ENCODE results near the gene NUP98. TPM values are rescaled to one million over a fixed set of nuclear protein-coding genes. Genes with fewer than 3 reads are reported as not detected.

NUP98 gene
- total RNA-seq, 1 donor from 2014 or later, result 94.8 TPM

DNA sequence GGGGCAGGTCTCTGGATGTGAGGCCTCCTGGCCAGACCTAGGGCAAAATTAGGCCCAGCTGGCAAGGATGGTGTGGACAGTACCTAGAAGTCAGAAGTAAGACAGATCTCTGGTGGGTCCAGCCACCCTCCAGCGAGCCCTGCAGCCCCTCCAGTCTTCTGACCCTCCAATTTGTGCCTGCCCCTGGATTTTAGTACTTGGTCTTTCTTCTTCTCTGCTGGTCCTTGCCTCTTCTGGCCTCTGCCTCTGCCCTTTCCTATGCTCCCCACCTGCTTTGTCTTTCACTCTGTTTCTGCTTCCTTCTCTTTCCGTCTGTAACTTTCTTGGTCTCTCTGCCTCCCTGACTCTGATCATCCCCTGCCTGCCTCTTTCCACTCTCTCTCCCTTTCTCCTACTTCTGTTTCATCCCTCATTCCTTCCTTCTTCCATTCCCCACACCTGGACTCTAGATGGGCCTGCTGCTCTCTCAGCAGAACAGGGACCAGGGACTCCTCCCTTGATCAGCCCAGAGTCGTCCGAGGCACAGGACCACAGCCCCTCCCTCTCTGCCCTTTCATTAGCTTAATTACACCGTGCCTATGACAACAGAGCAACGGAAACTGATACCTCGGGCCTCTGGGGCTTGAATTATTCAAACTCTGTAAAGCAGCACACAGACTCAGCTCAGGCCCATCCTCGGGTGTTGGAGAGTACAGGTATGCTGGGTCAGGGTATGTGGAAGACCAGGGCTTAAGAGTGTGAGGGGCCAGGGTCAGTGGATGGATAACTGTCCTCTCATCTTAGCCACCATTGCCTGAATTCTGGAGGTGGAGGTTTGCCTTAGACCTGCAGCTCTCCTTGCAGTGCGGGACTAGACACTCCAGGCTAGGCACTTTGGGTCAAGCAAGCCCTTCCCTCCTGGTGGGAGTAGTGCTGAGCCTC lies 125.8 kb downstream of the NUP98 start, which contains the start of gene CHRNA10:
Gene CHRNA10, minus strand, starts transcription at position 51 of the 921 bp plus-strand sequence. CDS start 72 bp downstream, outside the sequence.
- peak within 1 kb of the TSS; percentile 11 for H3K27ac ChIP-seq
- H3K4me3 Mint-ChIP-seq, result peak within 1 kb of the TSS; percentile 1
- TF ChIP-seq EZH2phosphoT487 (IDR thresholded peaks at IDR 0.05) (no peak), EZH2 (IDR thresholded peaks at IDR 0.05) (no peak)
- TF ChIP-seq, protein P1, sequence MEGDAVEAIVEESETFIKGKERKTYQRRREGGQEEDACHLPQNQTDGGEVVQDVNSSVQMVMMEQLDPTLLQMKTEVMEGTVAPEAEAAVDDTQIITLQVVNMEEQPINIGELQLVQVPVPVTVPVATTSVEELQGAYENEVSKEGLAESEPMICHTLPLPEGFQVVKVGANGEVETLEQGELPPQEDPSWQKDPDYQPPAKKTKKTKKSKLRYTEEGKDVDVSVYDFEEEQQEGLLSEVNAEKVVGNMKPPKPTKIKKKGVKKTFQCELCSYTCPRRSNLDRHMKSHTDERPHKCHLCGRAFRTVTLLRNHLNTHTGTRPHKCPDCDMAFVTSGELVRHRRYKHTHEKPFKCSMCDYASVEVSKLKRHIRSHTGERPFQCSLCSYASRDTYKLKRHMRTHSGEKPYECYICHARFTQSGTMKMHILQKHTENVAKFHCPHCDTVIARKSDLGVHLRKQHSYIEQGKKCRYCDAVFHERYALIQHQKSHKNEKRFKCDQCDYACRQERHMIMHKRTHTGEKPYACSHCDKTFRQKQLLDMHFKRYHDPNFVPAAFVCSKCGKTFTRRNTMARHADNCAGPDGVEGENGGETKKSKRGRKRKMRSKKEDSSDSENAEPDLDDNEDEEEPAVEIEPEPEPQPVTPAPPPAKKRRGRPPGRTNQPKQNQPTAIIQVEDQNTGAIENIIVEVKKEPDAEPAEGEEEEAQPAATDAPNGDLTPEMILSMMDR (IDR thresholded peaks at IDR 0.05), result no peak
- no peak within 1 kb of the TSS for H3K9ac ChIP-seq
- peaks cover 4% of the 10 kb centered on the region for H3K27me3 Mint-ChIP-seq (ENCODE audit: insufficient read depth, low read depth)
- no peak within 1 kb of the TSS for H3K4me2 ChIP-seq
- H3K4me1 ChIP-seq, result no peaks in the 10 kb centered on the region
- no peak within 1 kb of the TSS for H3K4me3 ChIP-seq
- H3K9me3 Mint-ChIP-seq, result no peaks in the 10 kb centered on the region
- no peaks in the 10 kb centered on the region for H3K79me2 ChIP-seq (ENCODE audit: low read depth)
- H2AFZ ChIP-seq (replicated peaks), result no peak within 1 kb of the TSS
- no peaks in the 10 kb centered on the region for H4K20me1 ChIP-seq (ENCODE audit: low read depth)
- H3K36me3 ChIP-seq, result peaks cover 14% of the 10 kb centered on the region
- peaks cover 48% of the 10 kb centered on the region for H3K36me3 Mint-ChIP-seq
- no peaks in the 10 kb centered on the region for H3F3A ChIP-seq (ENCODE audit: low read depth)
- H3K27ac Mint-ChIP-seq, result peak within 1 kb of the TSS; percentile 7
- no peaks in the 10 kb centered on the region for H3K27me3 ChIP-seq
- DNase-seq (ENCODE audit: low spot score), result peak; percentile 33
- peaks cover 3% of the 10 kb centered on the region for H3K4me1 Mint-ChIP-seq
- H3K9me3 ChIP-seq (ENCODE audit: low read depth), result no peaks in the 10 kb centered on the region

DNA sequence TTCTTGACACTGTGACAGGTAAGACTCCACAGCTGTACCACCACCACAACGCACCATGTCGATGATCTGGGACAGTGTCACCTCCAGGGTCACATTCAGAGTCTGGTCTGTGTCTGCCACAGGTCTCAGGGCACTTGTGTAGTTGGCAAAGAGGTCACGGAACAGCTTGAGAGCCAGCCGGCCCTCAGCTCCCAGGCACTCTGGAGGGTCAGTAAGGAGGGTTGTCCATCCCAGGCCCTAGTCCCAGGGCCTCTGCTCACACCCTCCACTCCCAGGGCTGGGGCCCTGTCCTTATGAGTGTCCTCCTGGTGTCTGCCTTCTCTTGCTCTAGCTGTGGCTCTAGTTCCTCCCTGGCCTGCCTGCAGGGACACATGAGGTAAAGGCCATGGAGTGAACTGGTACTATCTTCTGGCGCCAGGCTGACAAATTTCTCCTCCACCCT lies 127.6 kb downstream of the NUP98 start:
- H3K4me2 ChIP-seq, result no peak overlapping the region
- no peak for TF ChIP-seq EZH2phosphoT487 (IDR thresholded peaks at IDR 0.05)
- TF ChIP-seq, protein P1 (IDR thresholded peaks at IDR 0.05), result no peak
- no peaks in the 10 kb centered on the region for H4K20me1 ChIP-seq (ENCODE audit: low read depth)
- H3K79me2 ChIP-seq (ENCODE audit: low read depth), result no peaks in the 10 kb centered on the region
- no peak overlapping the region for H3K9ac ChIP-seq
- no peak overlapping the region for H3K4me3 ChIP-seq
- peaks cover 8% of the 10 kb centered on the region for H3K36me3 ChIP-seq
- no peak for DNase-seq (ENCODE audit: low spot score)
- Mint-ChIP-seq H3K27me3 (ENCODE audit: insufficient read depth, low read depth) (peaks cover 6% of the 10 kb centered on the region), H3K9me3 (no peaks in the 10 kb centered on the region), H3K4me3 (no peak overlapping the region), H3K4me1 (peaks cover 3% of the 10 kb centered on the region), H3K36me3 (peaks cover 43% of the 10 kb centered on the region), H3K27ac (no peak overlapping the region)
- no peaks in the 10 kb centered on the region for H3K27me3 ChIP-seq
- H2AFZ ChIP-seq (replicated peaks), result no peak overlapping the region
- no peaks in the 10 kb centered on the region for H3K9me3 ChIP-seq (ENCODE audit: low read depth)
- no peak overlapping the region for H3K27ac ChIP-seq
- no peaks in the 10 kb centered on the region for H3F3A ChIP-seq (ENCODE audit: low read depth)
- H3K4me1 ChIP-seq, result no peaks in the 10 kb centered on the region

DNA sequence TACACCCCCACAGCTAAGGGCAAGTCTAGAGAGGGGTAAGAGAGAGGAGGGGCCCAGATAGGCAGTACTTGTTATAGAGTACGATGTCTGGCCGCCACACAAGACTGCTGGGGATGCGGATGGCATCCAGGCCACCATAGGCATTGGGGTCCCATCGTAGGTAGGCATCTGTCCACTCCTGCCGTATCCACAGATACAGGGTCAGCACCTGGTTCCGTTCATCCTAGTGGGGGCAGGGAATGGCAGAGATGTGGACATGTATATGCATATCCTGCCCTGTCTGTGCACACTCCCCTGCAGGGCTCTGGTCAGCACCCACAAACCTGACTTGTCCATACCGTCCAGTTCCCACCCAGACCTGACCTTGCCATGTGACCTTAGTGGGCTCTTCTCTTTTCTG lies 128.2 kb downstream of the NUP98 start:
- DNase-seq (ENCODE audit: low spot score), result no peak
- Histone ChIP-seq H3K36me3 (peaks cover 3% of the 10 kb centered on the region), H2AFZ (replicated peaks) (no peak overlapping the region), H3K4me1 (no peaks in the 10 kb centered on the region), H3K4me3 (no peak overlapping the region), H3K9me3 (ENCODE audit: low read depth) (no peaks in the 10 kb centered on the region), H3K9ac (no peak overlapping the region), H3F3A (ENCODE audit: low read depth) (no peaks in the 10 kb centered on the region), H3K79me2 (ENCODE audit: low read depth) (no peaks in the 10 kb centered on the region), H3K27ac (no peak overlapping the region), H3K27me3 (no peaks in the 10 kb centered on the region), H4K20me1 (ENCODE audit: low read depth) (no peaks in the 10 kb centered on the region), H3K4me2 (no peak overlapping the region)
- no peaks in the 10 kb centered on the region for H3K9me3 Mint-ChIP-seq
- peaks cover 6% of the 10 kb centered on the region for H3K27me3 Mint-ChIP-seq (ENCODE audit: insufficient read depth, low read depth)
- no peak overlapping the region for H3K4me3 Mint-ChIP-seq
- H3K36me3 Mint-ChIP-seq, result peaks cover 43% of the 10 kb centered on the region
- H3K27ac Mint-ChIP-seq, result no peak overlapping the region
- no peaks in the 10 kb centered on the region for H3K4me1 Mint-ChIP-seq
- no peak for TF ChIP-seq EZH2phosphoT487 (IDR thresholded peaks at IDR 0.05)
- TF ChIP-seq, protein P1 (IDR thresholded peaks at IDR 0.05), result no peak
- no peak for TF ChIP-seq EZH2 (IDR thresholded peaks at IDR 0.05)
